Measurements from ENCODE around the gene LY6G5B.

GRCh38 chr6:31654574-31655348, 15.0 kb upstream of the LY6G5B start:
- TF ChIP-seq, protein P1, sequence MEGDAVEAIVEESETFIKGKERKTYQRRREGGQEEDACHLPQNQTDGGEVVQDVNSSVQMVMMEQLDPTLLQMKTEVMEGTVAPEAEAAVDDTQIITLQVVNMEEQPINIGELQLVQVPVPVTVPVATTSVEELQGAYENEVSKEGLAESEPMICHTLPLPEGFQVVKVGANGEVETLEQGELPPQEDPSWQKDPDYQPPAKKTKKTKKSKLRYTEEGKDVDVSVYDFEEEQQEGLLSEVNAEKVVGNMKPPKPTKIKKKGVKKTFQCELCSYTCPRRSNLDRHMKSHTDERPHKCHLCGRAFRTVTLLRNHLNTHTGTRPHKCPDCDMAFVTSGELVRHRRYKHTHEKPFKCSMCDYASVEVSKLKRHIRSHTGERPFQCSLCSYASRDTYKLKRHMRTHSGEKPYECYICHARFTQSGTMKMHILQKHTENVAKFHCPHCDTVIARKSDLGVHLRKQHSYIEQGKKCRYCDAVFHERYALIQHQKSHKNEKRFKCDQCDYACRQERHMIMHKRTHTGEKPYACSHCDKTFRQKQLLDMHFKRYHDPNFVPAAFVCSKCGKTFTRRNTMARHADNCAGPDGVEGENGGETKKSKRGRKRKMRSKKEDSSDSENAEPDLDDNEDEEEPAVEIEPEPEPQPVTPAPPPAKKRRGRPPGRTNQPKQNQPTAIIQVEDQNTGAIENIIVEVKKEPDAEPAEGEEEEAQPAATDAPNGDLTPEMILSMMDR (IDR thresholded peaks at IDR 0.05) = no peak
- TF ChIP-seq POLR2A (IDR thresholded peaks at IDR 0.05) = no peak
